ENCODE measurements around the gene PNRC1. TPM values are rescaled to one million over a fixed set of nuclear protein-coding genes. Genes with fewer than 3 reads are reported as not detected.
"Not testable (repeated sequence)": the region's sequence is repeated elsewhere in the genome, so short reads cannot be mapped to it uniquely, and the experiment has no call there.

PNRC1 gene
- 333 TPM for total RNA-seq

GRCh38 chr6:89080281-89081128 lies at the start of gene PNRC1:
TSS of gene PNRC1 (plus strand) at chr6:89080751. CDS start at chr6:89080895, 144 bp downstream.
- intact Hi-C loops (cut with DNase I), result no loop called here
- ATAC-seq (peak; percentile 96), DNase-seq (ENCODE audit: low spot score) (peak; percentile 100)

GRCh38 chr6:89032599-89032998 lies 48.0 kb upstream of the PNRC1 start:
- ATAC-seq (no peak), DNase-seq (ENCODE audit: low spot score) (no peak)
- intact Hi-C loops (cut with DNase I), result no loop called here

- DNase-seq (ENCODE audit: low spot score), result no peak
- ATAC-seq, result no peak
- intact Hi-C loops (cut with DNase I), result no loop called here
Observed at GRCh38 chr6:89033461-89033860, 47.1 kb upstream of the PNRC1 start.

- DNase-seq (ENCODE audit: low spot score); intact Hi-C loops (cut with DNase I); ATAC-seq: not testable (repeated sequence)
Observed at GRCh38 chr6:89034116-89034515, 46.4 kb upstream of the PNRC1 start.

- intact Hi-C loops (cut with DNase I), result no loop called here
- ATAC-seq (peak; percentile 64), DNase-seq (ENCODE audit: low spot score) (no peak)
Observed at GRCh38 chr6:89034586-89035251, 45.8 kb upstream of the PNRC1 start.

GRCh38 chr6:89035252-89036101 lies 45.1 kb upstream of the PNRC1 start:
- ATAC-seq, result peak; percentile 93
- intact Hi-C loops (cut with DNase I), result loop anchor here (2.0 kb wide), 1 partner anchor 23 kb away; no protein-coding TSS in a partner anchor
- peak; percentile 84 for DNase-seq (ENCODE audit: low spot score)

GRCh38 chr6:89037141-89037900 lies 43.2 kb upstream of the PNRC1 start:
- ATAC-seq, result no peak
- intact Hi-C loops (cut with DNase I), result loop anchor here (2.0 kb wide), 1 partner anchor 21 kb away; no protein-coding TSS in a partner anchor
- DNase-seq (ENCODE audit: low spot score), result no peak

GRCh38 chr6:89037901-89038293 lies 42.7 kb upstream of the PNRC1 start:
- ATAC-seq, result not testable (repeated sequence)
- intact Hi-C loops (cut with DNase I), result loop anchor here (2.0 kb wide), 1 partner anchor 21 kb away; no protein-coding TSS in a partner anchor

GRCh38 chr6:89042664-89043063 lies 37.9 kb upstream of the PNRC1 start:
- no peak for DNase-seq (ENCODE audit: low spot score)

More at GRCh38 chr6:89037901-89038293, 42.7 kb upstream of the PNRC1 start:
- DNase-seq (ENCODE audit: low spot score), result not testable (repeated sequence)

GRCh38 chr6:89044328-89045010 lies 36.1 kb upstream of the PNRC1 start:
- no peak for DNase-seq (ENCODE audit: low spot score)
- intact Hi-C loops (cut with DNase I), result no loop called here
- ATAC-seq, result no peak

More at GRCh38 chr6:89042664-89043063, 37.9 kb upstream of the PNRC1 start:
- intact Hi-C loops (cut with DNase I), result no loop called here
- no peak for ATAC-seq

GRCh38 chr6:89045011-89045387 lies 35.6 kb upstream of the PNRC1 start:
- DNase-seq (ENCODE audit: low spot score) (no peak), ATAC-seq (peak; percentile 67)
- intact Hi-C loops (cut with DNase I), result no loop called here

- DNase-seq (ENCODE audit: low spot score) (no peak), ATAC-seq (no peak)
- intact Hi-C loops (cut with DNase I), result no loop called here
Observed at GRCh38 chr6:89045576-89045975, 35.0 kb upstream of the PNRC1 start.

- intact Hi-C loops (cut with DNase I), result no loop called here
- ATAC-seq (no peak), DNase-seq (ENCODE audit: low spot score) (no peak)
Observed at GRCh38 chr6:89047473-89047872, 33.1 kb upstream of the PNRC1 start.

GRCh38 chr6:89048288-89048923 lies 32.1 kb upstream of the PNRC1 start:
- intact Hi-C loops (cut with DNase I), result no loop called here
- ATAC-seq (no peak), DNase-seq (ENCODE audit: low spot score) (no peak)

- DNase-seq (ENCODE audit: low spot score) (no peak), ATAC-seq (peak; percentile 68)
- intact Hi-C loops (cut with DNase I), result no loop called here
Observed at GRCh38 chr6:89048985-89049384, 31.6 kb upstream of the PNRC1 start.

- intact Hi-C loops (cut with DNase I), result no loop called here
- DNase-seq (ENCODE audit: low spot score) (peak; percentile 77), ATAC-seq (peak; percentile 97)
Observed at GRCh38 chr6:89050155-89050554, 30.4 kb upstream of the PNRC1 start.

- DNase-seq (ENCODE audit: low spot score) (no peak), ATAC-seq (peak; percentile 4)
- intact Hi-C loops (cut with DNase I), result no loop called here
Observed at GRCh38 chr6:89050697-89051096, 29.9 kb upstream of the PNRC1 start.

Measured in sciatic nerve (tissue), 2 donors.